ENCODE results near the gene NLRP4. TPM values are rescaled to one million over a fixed set of nuclear protein-coding genes. Genes with fewer than 3 reads are reported as not detected.

Gene NLRP4
- total RNA-seq, 2 donors from 2014 or later = not detected

DNA sequence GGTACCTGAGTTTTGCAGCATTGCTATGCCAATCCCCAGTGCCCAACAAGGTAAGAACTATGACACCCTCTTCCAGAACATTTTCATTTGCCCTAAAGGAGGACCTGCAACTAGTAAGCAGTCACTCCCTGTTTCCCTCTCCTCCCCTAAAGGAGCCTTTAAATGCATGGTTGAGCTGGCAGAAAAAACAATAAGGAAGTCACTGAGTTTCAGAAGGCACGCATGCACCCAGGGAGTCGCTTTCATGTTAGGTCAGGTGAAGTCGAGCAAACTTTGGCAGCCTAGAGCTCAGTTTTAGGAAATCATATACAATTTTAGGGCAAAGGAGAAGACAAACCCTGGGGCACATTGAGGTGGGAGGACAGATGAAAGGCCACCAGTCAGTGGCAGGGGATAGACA lies 16.3 kb upstream of the NLRP4 start:
- Mint-ChIP-seq H3K36me3 (ENCODE audit: low read depth) (no peaks in the 10 kb centered on the region), H3K27me3 (ENCODE audit: insufficient read depth) (no peaks in the 10 kb centered on the region), H3K9me3 (peaks cover 72% of the 10 kb centered on the region), H3K4me3 (no peak overlapping the region), H3K27ac (no peak overlapping the region), H3K4me1 (no peaks in the 10 kb centered on the region)
- no peaks in the 10 kb centered on the region for H3K36me3 ChIP-seq (ENCODE audit: control insufficient read depth, insufficient read depth, low read length)
- DNase-seq = no peak
- H3K27me3 ChIP-seq (ENCODE audit: control insufficient read depth, insufficient read depth, low read length, poor library complexity, severe bottlenecking) = no peaks in the 10 kb centered on the region
- H3K4me3 ChIP-seq (ENCODE audit: low read length) = no peak overlapping the region
- no peak overlapping the region for H3K9ac ChIP-seq (ENCODE audit: extremely low read depth, low read length, poor library complexity, severe bottlenecking)
- H3K9me3 ChIP-seq (ENCODE audit: control insufficient read depth, low read length) = peaks cover 65% of the 10 kb centered on the region
- TF ChIP-seq, protein P1, sequence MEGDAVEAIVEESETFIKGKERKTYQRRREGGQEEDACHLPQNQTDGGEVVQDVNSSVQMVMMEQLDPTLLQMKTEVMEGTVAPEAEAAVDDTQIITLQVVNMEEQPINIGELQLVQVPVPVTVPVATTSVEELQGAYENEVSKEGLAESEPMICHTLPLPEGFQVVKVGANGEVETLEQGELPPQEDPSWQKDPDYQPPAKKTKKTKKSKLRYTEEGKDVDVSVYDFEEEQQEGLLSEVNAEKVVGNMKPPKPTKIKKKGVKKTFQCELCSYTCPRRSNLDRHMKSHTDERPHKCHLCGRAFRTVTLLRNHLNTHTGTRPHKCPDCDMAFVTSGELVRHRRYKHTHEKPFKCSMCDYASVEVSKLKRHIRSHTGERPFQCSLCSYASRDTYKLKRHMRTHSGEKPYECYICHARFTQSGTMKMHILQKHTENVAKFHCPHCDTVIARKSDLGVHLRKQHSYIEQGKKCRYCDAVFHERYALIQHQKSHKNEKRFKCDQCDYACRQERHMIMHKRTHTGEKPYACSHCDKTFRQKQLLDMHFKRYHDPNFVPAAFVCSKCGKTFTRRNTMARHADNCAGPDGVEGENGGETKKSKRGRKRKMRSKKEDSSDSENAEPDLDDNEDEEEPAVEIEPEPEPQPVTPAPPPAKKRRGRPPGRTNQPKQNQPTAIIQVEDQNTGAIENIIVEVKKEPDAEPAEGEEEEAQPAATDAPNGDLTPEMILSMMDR (conservative IDR thresholded peaks at IDR 0.05) = no peak
- no peak overlapping the region for H3K27ac ChIP-seq (ENCODE audit: low read depth, low read length)
- no peaks in the 10 kb centered on the region for H3K4me1 ChIP-seq (ENCODE audit: control insufficient read depth, insufficient read depth, low read length)
- 67 to 70% methylated on average over 3 of the region's 3 CpGs for WGBS, 2 experiments (ENCODE audit: insufficient coverage in 1 of 2, insufficient read length in 1 of 2)

DNA sequence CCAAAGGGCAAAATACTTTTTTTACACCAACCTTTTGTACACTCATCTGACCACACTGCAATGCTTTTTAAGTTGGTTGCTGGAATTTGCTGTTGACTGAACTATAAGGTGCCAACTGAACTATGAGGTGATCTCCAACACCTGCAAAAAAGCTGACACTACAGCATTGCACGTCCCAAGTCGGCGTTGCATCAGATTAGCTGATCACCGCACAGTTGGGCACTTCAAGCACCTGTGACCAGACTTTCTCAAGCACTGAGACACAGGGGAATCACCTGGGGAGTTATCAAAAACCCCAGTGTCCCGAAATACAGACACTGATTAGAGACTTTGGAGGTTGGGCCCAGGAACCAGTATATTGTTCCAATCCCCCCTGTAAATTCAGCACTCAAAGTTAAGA lies 5.7 kb upstream of the NLRP4 start:
- H3K9ac ChIP-seq (ENCODE audit: extremely low read depth, low read length, poor library complexity, severe bottlenecking) = no peak overlapping the region
- no peaks in the 10 kb centered on the region for H3K27me3 ChIP-seq (ENCODE audit: control insufficient read depth, insufficient read depth, low read length, poor library complexity, severe bottlenecking)
- Mint-ChIP-seq H3K9me3 (peaks cover 57% of the 10 kb centered on the region), H3K4me1 (no peaks in the 10 kb centered on the region), H3K27ac (no peak overlapping the region), H3K36me3 (ENCODE audit: low read depth) (no peaks in the 10 kb centered on the region), H3K27me3 (ENCODE audit: insufficient read depth) (no peaks in the 10 kb centered on the region), H3K4me3 (no peak overlapping the region)
- TF ChIP-seq, protein P1 (conservative IDR thresholded peaks at IDR 0.05) = no peak
- H3K9me3 ChIP-seq (ENCODE audit: control insufficient read depth, low read length) = peaks cover 31% of the 10 kb centered on the region
- H3K4me1 ChIP-seq (ENCODE audit: control insufficient read depth, insufficient read depth, low read length) = no peaks in the 10 kb centered on the region
- H3K36me3 ChIP-seq (ENCODE audit: control insufficient read depth, insufficient read depth, low read length) = no peaks in the 10 kb centered on the region
- H3K27ac ChIP-seq (ENCODE audit: low read depth, low read length) = no peak overlapping the region
- H3K4me3 ChIP-seq (ENCODE audit: low read length) = no peak overlapping the region
- DNase-seq = no peak
- WGBS, 2 experiments (ENCODE audit: insufficient coverage in 1 of 2, insufficient read length in 1 of 2) = 72 to 85% methylated on average over 4 to 5 of the region's 5 CpGs

DNA sequence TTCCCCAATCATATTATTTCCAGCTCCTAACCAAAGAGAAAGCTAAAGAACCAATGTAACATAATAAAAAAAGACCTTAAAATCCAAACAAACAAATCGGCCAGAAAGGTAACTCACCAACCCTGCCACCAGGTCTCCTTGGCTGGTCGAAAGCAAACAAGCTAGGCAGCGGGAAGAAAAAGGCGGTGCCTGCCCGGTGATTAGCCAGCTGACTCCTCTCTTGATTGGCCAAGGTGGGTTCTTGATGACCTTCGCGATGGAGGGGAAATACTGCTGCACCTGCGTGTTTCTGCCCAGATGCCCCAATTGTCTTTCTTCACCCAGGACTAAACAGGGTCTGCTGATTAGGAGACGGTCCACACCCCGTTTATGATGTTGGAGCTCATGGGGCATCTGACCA lies 4.5 kb upstream of the NLRP4 start, which contains the start of gene NLRP11:
NLRP11 (minus strand) TSS at position 154 of the 400 bp plus-strand sequence. CDS start 13,825 bp downstream, outside the sequence.
- H3K9ac ChIP-seq (ENCODE audit: extremely low read depth, low read length, poor library complexity, severe bottlenecking) = no peak within 1 kb of the TSS
- TF ChIP-seq, protein P1 (conservative IDR thresholded peaks at IDR 0.05) = no peak
- H3K27me3 ChIP-seq (ENCODE audit: control insufficient read depth, insufficient read depth, low read length, poor library complexity, severe bottlenecking) = no peaks in the 10 kb centered on the region
- Mint-ChIP-seq H3K4me3 (no peak within 1 kb of the TSS), H3K36me3 (ENCODE audit: low read depth) (no peaks in the 10 kb centered on the region), H3K27ac (no peak within 1 kb of the TSS), H3K9me3 (peaks cover 68% of the 10 kb centered on the region), H3K27me3 (ENCODE audit: insufficient read depth) (no peaks in the 10 kb centered on the region), H3K4me1 (no peaks in the 10 kb centered on the region)
- H3K9me3 ChIP-seq (ENCODE audit: control insufficient read depth, low read length) = peaks cover 41% of the 10 kb centered on the region
- H3K4me1 ChIP-seq (ENCODE audit: control insufficient read depth, insufficient read depth, low read length) = no peaks in the 10 kb centered on the region
- no peak within 1 kb of the TSS for H3K4me3 ChIP-seq (ENCODE audit: low read length)
- DNase-seq = no peak
- no peaks in the 10 kb centered on the region for H3K36me3 ChIP-seq (ENCODE audit: control insufficient read depth, insufficient read depth, low read length)
- 74 to 80% methylated on average over 9 to 10 of the region's 10 CpGs for WGBS, 2 experiments (ENCODE audit: insufficient coverage in 1 of 2, insufficient read length in 1 of 2)
- H3K27ac ChIP-seq (ENCODE audit: low read depth, low read length) = no peak within 1 kb of the TSS
